K562 (cell line): Measurements from ENCODE around the gene PAM.

Experiments
- BRCA1 ChIP-seq, 2 experiments: fragments of 450-650 bp in 1 of 2; sonication (generic) in 1 of 2; formaldehyde crosslinking in 1 of 2; IDR thresholded peaks; 2 replicates each; pipeline versions ENCODE4 v1.5.0 to v1.6.1; 2017 to 2020; ENCODE audit warnings: mild to moderate bottlenecking in 1 of 2, missing genetic modification reagents in 1 of 2
- CBFA2T3 ChIP-seq: fragments of 450-650 bp; IDR thresholded peaks from 2 replicates; pipeline ENCODE4 v1.6.1; 2017
- CTCF ChIP-seq, 3 experiments: IDR thresholded peaks in 2 of 3; conservative IDR thresholded peaks in 1 of 3; 2 replicates each; pipeline ENCODE4 v1.5.1; 2011 to 2012; ENCODE audit warnings: low read length in 3 of 3, mild to moderate bottlenecking in 3 of 3, control low read depth in 2 of 3, improper control_type of control experiment in 1 of 3, inconsistent platforms in 1 of 3, low read depth in 1 of 3, mixed read lengths in 1 of 3, moderate library complexity in 1 of 3; ENCODE audit not compliant: insufficient read depth in 2 of 3
- FOXK2 ChIP-seq, 2 experiments: fragments of 450-650 bp; IDR thresholded peaks in 1 of 2; conservative IDR thresholded peaks in 1 of 2; 2 replicates each; pipeline ENCODE4 v1.6.1; 2016; ENCODE audit warnings: low read depth in 2 of 2, mild to moderate bottlenecking in 1 of 2
- PHF8 ChIP-seq: fragments of 200-600 bp; sonication (generic); IDR thresholded peaks from 2 replicates; pipeline ENCODE4 v1.6.1; 2012; ENCODE audit warnings: mixed run types, mild to moderate bottlenecking, inconsistent platforms, low read length, moderate library complexity, borderline replicate concordance
- POLR2A ChIP-seq: fragments of 450-650 bp; conservative IDR thresholded peaks from 2 replicates; pipeline ENCODE4 v1.6.1; 2016
- RFX5 ChIP-seq: IDR thresholded peaks from 2 replicates; pipeline ENCODE4 v1.6.1; 2011; ENCODE audit warnings: low read depth, mild to moderate bottlenecking, improper control_type of control experiment, low read length
- YY1 ChIP-seq, 3 experiments: IDR thresholded peaks; 2 replicates each; pipeline ENCODE4 v1.6.1; 2011; ENCODE audit warnings: low read length in 2 of 3, mild to moderate bottlenecking in 2 of 3, moderate library complexity in 2 of 3, borderline replicate concordance in 1 of 3, control low read depth in 1 of 3, low read depth in 1 of 3; ENCODE audit not compliant: insufficient read depth in 3 of 3, insufficient replicate concordance in 2 of 3, control insufficient read depth in 1 of 3, insufficient read length in 1 of 3; ENCODE audit errors: extremely low read depth in 1 of 3
- TF ChIP-seq, protein P1 (sequence below): sonication (generic); formaldehyde crosslinking; IDR thresholded peaks from 2 replicates; pipeline ENCODE4 v1.8.0; 2022; ENCODE audit warnings: missing genetic modification reagents, mild to moderate bottlenecking, borderline replicate concordance
- TF ChIP-seq, protein P2 (sequence below), 2 experiments: fragments of 450-650 bp; IDR thresholded peaks; 2 replicates each; pipeline ENCODE4 v1.6.1; 2016; ENCODE audit warnings: mild to moderate bottlenecking in 2 of 2, borderline replicate concordance in 1 of 2, low read depth in 1 of 2, moderate library complexity in 1 of 2

- TF ChIP-seq CTCF (IDR thresholded peaks at IDR 0.05 in 2 of 3, conservative IDR thresholded peaks at IDR 0.05 in 1 of 3; ENCODE audit: insufficient read depth in 2 of 3, low read depth in 1 of 3, low read length in 3 of 3) (no peak), BRCA1 (IDR thresholded peaks at IDR 0.05) (no peak), BRCA1 (CRISPR knock-in tag; IDR thresholded peaks at IDR 0.05) (no peak), RFX5 (no peak), YY1 (IDR thresholded peaks at IDR 0.05; ENCODE audit: borderline replicate concordance in 1 of 3, control insufficient read depth in 1 of 3, extremely low read depth in 1 of 3, insufficient read depth in 3 of 3, insufficient read length in 1 of 3, insufficient replicate concordance in 2 of 3, low read depth in 1 of 3, low read length in 2 of 3) (no peak), POLR2A (no peak), CBFA2T3 (no peak), PHF8 (no peak), FOXK2 (conservative IDR thresholded peaks at IDR 0.05 in 1 of 2, IDR thresholded peaks at IDR 0.05 in 1 of 2; ENCODE audit: low read depth in 2 of 2) (no peak)
- TF ChIP-seq, protein P1, sequence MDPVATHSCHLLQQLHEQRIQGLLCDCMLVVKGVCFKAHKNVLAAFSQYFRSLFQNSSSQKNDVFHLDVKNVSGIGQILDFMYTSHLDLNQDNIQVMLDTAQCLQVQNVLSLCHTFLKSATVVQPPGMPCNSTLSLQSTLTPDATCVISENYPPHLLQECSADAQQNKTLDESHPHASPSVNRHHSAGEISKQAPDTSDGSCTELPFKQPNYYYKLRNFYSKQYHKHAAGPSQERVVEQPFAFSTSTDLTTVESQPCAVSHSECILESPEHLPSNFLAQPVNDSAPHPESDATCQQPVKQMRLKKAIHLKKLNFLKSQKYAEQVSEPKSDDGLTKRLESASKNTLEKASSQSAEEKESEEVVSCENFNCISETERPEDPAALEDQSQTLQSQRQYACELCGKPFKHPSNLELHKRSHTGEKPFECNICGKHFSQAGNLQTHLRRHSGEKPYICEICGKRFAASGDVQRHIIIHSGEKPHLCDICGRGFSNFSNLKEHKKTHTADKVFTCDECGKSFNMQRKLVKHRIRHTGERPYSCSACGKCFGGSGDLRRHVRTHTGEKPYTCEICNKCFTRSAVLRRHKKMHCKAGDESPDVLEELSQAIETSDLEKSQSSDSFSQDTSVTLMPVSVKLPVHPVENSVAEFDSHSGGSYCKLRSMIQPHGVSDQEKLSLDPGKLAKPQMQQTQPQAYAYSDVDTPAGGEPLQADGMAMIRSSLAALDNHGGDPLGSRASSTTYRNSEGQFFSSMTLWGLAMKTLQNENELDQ: no peak
- TF ChIP-seq, protein P2, sequence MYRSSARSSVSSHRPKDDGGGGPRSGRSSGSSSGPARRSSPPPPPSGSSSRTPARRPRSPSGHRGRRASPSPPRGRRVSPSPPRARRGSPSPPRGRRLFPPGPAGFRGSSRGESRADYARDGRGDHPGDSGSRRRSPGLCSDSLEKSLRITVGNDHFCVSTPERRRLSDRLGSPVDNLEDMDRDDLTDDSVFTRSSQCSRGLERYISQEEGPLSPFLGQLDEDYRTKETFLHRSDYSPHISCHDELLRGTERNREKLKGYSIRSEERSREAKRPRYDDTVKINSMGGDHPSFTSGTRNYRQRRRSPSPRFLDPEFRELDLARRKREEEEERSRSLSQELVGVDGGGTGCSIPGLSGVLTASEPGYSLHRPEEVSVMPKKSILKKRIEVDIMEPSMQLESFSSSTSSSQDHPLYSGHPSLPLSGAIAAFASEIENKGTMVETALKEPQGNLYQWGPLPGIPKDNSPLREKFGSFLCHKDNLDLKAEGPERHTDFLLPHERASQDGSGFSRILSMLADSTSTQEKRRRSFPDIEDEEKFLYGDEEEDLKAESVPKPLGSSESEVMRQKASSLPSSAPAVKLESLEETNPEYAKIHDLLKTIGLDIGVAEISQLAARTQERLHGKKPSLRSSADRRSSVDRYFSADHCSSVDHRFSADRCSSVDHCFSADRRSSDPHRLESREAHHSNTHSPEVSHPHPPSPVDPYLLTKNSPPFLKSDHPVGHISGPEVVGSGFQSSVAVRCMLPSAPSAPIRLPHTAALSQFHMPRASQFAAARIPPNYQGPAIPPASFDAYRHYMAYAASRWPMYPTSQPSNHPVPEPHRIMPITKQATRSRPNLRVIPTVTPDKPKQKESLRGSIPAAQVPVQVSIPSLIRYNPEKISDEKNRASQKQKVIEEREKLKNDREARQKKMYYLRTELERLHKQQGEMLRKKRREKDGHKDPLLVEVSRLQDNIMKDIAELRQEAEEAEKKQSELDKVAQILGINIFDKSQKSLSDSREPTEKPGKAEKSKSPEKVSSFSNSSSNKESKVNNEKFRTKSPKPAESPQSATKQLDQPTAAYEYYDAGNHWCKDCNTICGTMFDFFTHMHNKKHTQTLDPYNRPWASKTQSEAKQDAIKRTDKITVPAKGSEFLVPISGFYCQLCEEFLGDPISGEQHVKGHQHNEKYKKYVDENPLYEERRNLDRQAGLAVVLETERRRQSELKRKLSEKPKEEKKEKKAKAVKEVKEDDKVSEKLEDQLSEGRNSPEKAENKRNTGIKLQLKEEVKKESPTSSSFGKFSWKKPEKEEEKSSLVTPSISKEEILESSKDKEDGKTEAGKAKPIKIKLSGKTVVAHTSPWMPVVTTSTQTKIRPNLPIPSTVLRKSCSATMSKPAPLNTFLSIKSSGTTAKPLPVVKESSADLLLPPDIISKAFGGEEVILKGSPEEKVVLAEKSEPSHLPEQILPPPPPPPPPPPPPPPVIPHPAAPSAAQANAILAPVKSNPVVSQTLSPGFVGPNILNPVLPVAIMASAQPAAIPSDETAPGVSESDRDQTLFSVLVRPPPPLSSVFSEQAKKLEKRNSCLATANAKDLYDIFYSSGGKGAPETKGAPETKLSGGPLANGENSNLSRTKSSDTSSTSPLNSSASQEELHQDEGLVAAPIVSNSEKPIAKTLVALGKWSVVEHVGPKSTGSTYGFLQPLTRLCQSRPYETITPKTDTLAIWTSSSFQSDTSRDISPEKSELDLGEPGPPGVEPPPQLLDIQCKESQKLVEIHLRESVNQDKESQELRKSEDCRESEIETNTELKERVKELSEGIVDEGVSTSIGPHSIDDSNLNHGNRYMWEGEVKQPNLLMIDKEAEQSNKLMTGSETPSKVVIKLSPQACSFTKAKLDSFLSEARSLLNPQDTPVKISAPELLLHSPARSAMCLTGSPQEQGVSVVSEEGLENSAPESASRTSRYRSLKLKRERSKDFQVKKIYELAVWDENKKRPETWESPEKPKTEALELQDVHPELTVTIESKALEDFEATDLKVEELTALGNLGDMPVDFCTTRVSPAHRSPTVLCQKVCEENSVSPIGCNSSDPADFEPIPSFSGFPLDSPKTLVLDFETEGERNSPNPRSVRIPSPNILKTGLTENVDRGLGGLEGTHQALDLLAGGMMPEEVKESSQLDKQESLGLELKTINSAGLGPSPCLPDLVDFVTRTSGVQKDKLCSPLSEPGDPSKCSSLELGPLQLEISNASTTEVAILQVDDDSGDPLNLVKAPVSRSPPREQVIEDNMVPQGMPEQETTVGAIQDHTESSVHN (IDR thresholded peaks at IDR 0.05; ENCODE audit: borderline replicate concordance in 1 of 2, low read depth in 1 of 2): no peak
Measured at GRCh38 chr5:103035701-103036100, 280.6 kb downstream of the PAM start.
